GM18867 (cell line): ENCODE data around the gene GATD1.

Source experiments
- ATAC-seq: cut with Tn5 transposase; IDR thresholded peaks from one replicate; pipeline ENCODE4 v1.9.1; 2021; ENCODE audit warnings: mild to moderate bottlenecking, moderate library complexity; ENCODE audit not compliant: unreplicated experiment

The GATD1 gene

DNA sequence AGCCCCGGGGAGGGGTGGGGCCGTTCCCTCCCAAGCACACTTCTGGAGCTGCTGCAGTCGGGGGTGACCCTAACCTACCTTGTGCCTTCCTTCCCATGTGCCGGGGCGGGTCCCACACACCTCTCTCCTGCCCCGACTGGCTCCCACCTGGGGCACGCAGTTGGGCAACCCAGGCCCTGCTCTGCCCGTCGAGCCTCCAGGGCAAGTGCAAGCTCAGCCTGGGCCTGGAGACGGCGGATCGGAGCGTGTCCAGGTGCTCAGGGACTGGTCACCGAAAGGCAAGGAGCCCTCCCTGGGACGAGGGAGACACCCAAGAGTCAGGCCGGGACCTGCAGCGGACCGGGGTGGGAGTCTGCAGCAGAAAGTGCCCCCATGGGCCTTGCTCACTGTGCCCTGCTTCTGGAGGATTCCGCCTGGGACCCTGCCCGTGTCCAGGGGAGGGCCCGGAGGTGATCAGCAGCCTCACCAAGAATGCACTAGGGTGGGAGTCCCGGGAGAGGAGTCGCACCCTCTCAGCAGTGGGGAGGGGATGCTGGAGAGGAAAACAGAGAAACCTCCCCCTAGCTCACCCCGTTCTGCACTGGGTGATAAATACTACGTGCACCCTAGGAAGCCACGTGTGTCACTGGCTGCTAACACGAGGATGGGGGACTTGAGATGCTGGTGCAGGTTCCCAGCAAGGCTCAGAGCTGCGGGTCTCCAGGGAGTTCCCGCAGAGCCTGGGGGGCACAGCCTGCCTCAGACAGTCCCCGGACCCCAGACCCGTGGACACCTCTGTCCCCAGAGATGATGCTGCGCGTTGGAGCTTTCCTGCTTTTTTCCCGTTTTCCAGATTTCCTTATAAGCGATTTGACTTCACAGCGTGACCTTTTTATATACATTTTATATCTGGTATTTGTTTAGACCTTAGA is 5.2 kb upstream of the GATD1 start:
- no peak for ATAC-seq

DNA sequence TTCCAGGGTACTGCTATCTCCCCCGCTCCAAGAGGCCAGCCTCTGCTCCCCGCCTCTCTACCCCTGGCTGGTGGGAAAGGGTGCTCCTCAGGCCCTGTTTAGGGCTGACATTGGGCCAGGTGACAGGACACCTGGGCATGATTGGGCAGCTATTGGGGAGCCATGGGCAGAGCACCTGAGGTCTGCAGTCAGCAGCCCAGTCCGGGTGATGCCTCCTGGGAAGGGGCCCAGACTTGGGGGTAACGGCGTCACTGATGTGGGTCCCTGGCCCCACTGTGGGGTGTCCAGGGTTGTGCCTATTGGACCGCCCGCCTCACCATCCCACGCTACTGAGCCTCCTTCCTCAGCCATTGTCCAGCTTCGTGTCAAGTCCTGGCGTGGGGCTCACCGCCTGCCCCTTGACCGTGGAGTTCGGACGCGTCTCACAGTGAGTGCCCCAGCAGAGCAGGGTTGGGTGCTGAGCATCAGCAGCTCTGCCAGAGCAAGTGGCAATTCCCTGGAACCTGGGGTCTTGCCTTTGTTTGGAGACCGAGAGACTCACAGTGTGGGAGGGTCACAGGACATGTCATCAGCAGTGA is 2.8 kb upstream of the GATD1 start:
- no peak for ATAC-seq

DNA sequence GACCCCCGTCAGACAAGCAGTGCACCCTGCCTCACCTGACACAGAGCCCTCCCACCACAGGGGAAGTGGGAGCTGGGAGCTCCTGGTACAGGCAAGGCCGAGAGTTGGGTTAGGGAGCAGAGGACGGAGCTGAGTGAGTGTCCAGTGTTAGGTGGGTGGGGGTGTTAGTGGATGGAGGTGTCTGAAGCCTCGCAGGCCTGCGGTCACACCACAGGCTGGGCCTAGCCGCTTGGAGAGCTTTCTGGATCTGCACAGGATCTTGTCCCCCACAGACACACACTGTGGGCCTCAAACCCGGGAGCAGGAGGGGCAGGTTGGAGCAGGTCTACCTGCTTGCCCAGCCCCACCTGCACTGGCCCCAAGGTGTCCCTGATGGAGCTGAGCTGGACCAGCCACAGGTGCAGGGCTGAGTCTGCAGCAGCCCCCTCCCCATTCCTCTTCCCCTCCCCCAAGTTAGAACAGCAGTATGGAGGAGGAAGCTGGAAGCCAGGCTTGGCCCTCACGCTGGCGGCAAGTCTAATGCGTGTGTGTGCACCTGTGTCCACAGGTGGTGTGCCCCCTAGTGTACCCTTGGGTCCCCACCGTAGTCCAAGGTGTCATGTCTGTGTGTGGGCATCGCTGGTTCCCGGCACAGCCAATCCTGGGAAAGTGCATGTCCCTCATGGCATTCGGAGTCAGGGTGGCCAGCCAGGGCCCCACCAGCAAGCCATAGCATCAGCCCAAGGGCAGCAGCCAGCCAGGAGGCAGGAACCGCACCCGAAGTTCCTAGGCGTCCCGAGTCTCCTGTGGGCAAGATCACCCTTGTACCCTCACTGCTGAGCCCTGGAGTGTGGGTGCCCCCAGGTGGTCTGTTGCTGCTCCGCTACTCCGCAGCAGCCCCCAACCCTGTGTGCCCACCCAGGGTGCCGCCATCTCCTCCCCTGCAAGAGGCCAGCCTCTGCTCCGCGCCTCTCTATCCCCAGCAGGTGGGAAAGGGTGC is 2.0 kb upstream of the GATD1 start:
- no peak for ATAC-seq

DNA sequence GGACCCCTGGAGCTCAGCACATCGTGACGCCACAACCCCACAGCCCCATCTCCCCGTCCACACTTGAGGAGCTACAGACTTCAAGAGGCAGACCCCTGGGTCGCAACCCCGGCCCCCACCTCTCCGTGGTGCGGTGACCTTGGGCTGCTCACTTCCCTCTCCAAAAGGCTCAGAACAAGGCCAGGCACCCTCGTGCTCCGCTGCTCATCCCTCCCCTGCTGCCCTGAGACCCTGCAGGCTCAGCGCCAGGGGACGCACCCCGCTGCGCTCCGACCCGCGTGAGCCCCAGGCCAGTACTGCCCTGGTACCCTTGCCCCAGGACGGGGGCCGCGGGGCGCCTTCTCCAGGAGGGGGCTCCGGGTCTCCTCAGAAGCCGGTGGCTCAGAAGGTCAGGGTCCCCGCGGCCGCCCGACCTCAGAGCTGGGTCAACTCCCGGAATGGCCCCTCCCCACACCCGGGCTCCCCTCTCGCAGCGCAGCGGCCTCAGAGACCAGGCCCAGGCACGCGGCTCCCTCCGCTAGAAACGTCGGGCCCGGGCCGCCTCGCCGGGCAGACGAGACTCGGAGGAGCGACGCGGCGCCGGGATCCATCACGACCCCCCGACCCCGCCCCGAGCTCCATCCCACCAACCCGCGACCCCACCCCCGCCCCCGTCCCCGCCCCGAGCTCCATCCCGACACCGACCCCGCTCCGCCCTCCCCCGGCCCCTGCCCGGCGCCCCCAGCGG is 563 bp downstream of the GATD1 start:
- peak; percentile 30 for ATAC-seq

DNA sequence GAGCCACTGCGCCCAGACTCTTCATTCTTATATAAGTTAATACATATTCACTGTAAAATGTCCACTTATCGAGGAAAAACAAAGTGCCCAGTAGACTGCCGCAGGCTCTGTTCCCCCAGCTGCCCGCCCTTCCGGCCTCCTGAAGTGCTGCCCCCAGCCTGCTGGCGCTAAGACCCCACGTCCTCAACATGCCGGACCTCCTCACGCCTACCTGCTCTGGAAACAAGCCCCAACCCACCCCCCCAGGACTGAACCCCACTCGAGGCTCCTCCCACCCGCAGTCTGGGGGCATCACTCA is 1.1 kb downstream of the GATD1 start:
- no peak for ATAC-seq

DNA sequence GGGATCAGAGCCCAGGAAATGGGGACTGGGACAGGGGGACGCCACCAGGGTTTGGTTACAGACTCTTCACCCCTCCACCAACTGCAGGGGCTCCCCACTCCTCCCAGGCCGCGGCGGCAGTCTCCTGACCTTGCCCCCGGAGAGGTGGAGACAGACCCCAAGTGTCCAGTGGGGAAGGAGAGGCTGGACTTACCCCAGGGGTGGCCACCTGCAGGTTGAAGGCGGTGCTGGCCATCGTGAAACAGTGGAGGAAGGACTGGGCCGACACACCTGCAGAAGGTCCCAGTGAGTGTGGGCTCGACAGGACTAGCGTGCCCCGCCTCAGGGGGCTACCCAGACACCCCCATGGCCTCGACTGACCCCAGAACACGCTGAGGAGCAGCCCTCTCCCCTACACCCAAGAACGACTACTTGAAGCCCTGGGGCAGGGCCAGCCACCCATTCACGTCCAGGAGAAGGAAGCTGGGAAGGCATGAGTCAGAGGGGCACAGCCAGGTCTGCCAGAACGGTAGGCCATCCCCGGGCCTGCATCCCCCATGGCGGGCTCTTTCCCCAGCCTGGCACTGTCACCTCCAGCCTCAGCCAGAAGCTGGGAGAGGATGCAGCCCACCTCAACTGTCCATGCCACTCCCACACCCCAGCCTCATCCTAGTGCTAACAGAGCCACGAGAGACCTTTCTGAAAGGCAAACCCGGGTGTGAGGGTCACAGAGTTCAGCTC is 2.3 kb downstream of the GATD1 start:
- ATAC-seq, result no peak

DNA sequence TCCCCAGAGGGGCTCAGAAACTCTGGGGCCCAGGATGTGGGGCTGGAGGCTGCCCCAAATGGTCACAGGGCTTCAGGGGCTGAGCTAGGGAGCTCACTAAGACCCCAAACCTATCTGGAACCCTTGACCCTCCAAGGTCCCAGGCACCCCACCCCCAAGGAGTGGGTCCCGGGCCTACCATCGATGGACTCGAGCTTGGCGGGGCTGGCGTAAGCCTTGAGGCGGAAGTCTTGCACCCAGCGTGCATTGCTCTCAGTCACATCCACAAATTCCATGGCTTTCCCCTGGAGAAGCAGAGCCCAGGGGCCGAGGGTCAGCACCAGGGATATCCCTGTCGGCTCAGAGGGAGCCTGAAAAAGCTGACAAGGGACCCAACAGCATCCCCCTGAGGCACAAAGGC is 3.5 kb downstream of the GATD1 start:
- ATAC-seq, result no peak

DNA sequence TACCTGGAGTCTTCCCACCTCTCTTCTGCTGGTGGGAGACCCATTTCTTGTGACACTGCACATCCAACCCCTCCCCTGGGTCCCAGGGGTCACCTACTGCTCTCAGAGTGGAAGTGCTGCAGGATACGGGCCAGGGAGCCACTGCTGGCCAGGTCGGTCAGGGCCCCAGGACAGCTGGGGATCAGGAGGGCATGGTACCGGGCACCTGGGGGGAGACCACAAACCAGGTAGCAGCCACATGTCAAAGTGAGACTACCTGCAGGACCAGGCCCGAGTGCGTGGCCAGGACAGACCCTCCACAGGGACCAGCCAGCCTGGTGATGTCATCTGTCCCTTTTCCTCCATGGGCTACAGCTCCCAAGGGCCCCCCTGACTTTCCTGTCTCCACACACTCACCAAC is 3.9 kb downstream of the GATD1 start:
- ATAC-seq, result no peak

DNA sequence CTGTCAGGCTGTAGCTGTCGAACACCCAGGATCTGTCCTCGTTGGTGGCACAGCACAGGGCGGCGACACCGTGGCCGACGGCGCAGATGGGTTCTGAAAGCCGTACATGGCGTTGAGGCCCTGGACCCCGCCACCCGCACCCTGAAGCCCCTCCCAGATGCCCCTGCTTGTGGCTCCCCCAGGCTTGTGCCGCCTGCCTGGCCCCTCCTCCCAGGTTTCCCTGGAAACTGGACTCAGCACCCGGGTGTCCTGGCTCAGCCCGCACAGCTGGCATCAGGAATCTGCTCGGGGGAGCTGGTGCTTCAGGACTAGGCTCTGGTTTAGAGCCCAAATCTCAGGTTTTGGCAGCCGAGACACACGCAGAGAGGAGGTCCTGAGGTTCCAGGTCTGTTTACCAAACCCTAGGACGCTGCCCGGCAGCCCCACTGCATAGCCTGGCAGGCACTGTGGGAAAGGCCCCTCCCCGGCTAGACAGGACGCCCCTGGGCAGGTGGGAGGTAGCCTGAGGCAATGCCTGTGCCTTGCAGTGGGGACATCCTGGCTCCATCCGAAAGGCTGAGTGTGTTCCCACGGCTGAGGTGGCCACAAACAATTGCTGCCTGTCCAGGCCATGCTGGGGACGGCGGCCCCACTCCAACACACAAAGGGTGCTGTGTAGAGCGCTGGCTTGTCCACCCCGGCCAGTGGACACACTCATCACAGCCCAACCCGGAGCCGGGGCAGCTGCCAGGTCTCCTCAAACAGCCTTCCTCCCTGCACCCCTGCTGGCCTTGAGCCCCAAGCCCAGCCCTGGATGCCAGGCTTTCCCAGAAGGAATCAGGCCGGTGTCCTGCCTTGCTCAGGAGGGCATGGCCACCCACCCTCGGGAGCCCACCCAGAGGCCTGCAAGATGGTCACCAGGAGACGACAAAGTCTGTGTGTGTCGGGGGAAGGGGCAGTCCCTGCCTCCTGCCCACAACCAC is 4.6 kb downstream of the GATD1 start:
- ATAC-seq, result no peak

DNA sequence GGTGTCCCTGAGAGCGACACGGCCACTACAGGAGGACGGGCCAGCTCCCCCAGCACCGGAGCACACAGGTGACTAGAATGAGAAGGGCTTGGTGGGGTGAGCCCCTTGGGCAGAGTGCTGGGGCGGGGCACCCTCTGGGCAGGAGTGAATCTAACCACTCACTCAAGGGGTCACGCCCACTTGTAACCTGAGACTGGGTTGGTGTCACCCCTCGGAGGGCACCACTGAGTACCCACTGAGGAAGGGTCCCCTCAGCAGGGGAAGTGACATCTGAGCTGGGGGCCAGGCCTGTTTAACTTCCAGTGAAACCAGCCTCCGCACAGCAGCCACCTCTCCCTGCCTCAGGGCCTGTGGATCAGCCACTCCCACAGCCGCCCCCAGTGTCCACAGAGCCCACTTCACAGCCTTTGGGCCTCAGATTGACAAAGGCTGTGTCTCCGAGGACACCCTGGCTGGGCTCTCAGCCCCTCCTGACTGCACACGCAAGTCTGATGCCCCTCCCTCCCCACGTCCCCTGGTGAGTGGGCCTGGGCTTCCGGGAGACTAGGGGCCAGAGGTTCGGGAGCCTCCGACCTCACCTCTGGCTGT is 5.6 kb downstream of the GATD1 start:
- ATAC-seq, result no peak

DNA sequence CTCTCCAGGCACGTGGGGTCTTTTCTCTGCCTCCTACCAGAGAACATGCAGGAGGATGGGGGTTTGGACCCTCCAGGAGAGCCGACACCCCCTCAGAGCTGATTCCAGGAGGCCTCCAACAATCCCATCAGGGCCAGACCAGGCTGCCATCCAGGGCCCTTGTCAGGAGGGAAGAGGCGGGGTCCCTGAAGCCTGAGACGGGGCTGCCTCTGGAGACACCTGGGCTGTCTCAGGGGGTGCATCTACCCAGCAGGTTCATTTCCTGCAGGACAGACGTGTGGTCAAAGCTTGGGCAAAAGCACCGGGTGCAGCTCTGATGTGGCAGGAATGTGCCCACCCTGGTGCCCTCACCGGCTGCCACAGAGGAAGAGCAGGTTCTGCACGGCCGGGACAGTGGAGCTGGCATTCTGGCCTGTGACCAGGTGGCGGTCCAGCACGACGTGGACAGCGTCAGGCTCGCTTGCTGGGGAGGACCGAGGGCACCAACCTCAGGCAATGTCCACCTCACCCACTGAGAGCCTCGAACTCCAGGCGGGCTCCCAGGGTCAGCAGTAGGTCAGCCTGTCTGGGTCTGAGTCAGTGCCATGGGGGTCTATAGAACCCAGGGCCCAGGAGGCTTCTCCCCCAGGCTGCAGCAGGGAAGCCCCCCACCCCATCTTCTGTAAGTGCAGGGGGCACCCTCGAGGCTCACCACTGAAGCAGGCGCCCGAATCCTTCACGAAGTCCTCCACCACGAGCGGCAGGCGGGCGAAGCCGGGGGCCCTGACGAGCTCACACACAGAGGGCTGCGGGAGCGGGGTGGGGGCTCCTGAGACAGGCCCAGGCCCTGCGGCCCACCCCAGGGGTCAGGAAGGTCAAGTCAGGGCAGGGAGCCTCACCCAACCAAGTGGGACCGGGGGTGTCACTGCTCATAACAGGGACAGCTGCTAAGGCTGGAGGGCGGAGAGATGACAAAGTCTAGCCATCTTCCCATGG is 6.4 kb downstream of the GATD1 start:
- ATAC-seq, result no peak

DNA sequence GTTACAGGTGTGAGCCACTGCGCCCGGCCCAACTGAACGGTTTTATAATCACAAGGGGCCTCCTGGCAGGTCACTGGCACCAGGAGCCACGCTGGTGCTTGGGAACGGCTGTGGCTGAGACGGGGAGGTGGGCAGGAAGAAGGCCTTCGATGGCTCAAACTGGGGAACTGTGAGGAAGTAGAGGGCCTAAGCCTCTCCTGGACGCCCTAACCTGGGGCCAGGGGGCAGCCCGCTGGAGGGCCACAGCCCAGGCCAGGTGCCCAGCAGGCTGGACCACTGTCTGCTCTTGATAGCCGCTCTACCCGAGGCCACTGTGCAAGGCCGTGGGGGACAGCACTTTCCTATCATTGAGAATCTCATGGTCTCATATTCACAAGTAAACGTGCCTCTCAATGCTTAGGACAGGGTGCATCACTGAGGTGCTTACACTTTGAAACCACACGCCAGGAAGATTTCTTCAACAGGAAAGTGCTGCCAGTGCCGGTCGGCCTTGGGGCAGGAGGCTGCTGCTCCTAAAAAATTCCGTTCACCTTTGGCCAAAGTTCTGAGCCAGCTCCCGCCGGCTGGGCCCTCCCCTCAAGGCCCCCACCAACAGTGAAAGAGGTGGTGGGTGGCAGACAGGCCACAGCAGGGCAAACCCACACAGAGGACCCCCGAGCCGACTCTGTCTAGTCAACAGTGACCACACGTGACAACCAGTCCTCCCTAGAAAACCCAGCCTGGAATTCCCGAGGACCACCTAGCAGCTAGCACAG is 7.2 kb downstream of the GATD1 start:
- no peak for ATAC-seq

DNA sequence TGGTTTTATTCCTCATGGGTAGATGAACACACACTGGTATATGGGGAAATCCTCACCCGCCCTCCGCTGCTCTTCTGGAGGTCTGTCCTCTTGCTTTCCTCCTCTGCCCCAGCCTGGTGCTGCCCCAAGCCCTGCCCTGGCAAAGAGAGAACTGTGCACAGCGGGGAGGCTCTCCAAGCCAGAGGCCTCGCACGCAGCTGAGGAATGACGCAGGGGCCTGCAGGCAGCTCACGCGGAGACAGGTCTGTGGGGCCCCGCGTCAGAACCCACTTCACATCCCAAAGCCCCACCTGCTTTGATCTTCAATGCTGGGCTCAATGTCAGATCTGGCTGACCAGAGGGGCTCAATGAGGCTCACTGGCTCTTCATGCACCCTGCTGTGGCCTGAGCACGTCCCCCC is 10.0 kb downstream of the GATD1 start:
- ATAC-seq, result no peak

DNA sequence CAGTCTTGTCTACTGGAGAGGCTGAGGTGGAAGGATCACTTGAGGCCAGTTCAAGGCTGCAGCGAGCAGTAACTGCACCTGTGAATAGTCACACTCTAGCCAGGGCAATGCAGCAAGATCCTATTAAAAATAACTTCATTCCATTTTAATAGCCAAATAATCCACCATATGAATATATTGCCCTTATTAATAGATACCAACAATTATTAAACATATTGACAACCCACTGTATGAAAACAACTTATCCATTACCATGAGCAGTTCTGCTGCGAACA is 10.4 kb downstream of the GATD1 start:
- ATAC-seq, result no peak

DNA sequence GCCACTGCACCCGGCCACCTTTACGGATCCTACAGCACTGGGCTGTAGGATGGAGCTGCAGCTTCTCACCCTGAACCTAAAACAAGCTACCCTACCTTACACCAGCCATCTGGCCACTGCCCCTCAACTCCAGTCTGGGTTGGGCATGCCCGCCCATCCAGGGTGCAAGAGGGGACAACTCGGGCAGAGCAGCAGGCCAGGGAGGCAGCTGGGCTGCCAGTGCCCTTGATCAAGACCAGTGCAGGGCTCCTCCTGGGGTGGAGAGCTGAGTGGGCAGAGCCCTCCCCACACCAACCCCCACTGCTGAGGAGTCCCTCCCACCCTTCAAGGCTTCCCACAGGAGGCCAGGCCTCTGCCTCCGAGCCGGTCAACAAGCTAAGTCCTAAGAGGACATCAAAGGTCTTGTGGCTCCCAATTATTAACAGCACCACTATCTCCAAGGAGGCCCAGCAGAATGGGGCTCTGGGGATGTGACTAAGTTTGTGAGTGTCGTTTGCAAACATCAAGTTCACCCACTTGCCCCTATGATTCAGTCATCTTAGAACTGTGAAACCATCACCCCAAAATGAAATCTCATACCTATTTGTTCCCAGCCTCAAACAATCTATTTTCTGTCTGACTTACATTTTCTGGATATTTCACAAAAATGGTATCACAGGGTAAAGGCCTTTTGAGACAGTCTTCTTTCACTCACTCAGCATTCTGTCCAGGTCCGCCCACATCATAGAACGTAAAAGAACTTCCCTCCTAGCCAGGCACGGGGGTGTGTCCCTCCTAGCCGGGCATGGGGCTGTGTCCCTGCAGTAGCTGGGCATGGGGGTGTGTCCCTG is 11.0 kb downstream of the GATD1 start:
- no peak for ATAC-seq

DNA sequence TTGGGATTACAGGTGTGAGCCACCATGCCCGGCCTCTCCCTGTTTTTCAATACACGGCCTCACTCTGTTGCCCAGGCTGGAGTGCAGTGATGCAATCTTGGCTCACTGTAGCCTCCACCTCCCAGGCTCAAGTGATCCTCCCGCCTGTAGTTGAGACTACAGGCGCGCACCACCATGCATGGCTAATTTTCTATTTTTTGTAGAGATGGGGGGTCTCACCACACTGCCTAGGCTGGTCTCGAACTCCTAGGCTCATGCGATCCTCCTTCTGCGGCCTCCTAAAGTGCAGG is 11.5 kb downstream of the GATD1 start:
- ATAC-seq, result no peak
